NCI-H345 treated with DMSO at 0.1 percent for 48 hours (cell line): ENCODE data around the gene ARHGAP18.

Experiments
- DNase-seq: peaks from one replicate; lab custom pipeline; 2025; ENCODE audit not compliant: unreplicated experiment; lab: John Stamatoyannopoulos, UW

Gene ARHGAP18

DNA sequence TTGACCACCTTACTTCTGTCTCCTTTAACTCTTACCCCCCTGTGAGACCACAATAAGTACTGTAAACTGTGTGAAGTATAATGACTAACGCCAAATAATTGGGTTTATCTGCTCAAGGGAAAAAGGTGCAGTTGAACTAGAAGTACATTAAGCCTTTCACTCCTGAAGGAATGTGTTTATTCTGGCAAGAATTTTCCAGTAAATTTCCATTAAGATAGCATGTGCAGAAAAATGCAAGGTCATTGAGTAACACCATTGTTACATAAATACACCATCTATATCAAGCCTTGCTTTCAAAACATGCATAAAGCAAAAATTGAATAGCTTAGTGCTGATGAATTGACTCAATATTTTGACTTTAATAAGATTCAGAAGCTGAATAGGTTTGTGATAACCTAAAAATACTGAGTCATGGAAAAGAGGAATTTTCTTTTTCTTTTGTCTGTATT, 65.4 kb downstream of the ARHGAP18 start:
- no peak for DNase-seq

DNA sequence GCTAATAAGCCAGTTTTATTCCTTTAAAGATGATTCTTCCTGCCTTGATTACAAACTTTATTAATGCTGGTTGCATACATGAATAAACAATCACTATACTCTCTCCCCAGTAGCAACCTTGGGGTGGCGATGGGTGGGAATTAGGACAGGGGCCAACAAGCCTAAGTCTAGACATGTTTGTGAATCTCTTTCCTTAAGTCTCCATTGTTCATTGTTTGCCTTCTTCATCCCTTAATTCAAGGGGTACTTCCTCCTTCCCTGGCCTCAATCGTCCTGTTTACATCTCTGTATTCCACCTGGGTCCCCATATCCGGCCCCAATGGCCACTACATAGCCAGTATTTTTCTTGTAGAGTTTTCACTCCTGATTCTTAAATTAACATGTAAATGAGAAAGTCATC, 66.0 kb downstream of the ARHGAP18 start:
- DNase-seq = no peak

DNA sequence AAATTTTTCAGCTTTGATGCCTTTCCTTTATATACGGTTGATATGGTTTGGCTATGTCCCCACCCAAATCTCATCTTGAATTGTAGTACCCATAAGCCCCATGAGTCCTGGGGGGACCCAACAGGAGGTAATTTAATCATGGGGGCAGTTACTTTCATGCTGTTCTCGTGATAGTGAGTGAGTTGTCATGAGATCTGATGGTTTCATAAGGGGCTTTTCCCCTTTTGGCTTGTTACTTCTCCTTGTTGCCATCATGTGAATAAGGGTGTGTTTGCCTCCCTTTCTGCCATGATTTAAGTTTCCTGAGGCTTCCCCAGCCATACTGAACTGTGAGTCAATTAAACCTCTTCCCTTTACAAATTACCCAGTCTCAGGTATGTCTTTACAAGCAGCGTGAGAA, 66.8 kb downstream of the ARHGAP18 start:
- DNase-seq = no peak

DNA sequence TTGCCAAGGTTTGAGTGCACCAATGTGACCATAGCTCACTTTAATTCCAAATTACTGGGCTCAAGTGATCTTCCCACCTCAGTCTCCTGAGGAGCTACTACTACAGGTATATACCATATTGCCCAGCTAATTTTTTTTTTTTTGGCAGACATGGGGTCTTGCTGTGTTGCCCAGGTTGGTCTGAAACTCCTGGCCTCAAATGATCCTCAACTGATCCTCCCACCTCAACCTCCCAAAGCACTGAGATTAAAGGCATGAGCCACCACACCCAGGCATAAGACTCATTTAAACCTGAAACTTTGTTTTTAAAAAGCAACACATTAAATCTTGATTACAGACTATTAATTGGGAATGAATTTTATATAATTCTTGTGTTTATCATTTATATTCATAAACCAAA, 67.7 kb downstream of the ARHGAP18 start:
- DNase-seq = no peak

DNA sequence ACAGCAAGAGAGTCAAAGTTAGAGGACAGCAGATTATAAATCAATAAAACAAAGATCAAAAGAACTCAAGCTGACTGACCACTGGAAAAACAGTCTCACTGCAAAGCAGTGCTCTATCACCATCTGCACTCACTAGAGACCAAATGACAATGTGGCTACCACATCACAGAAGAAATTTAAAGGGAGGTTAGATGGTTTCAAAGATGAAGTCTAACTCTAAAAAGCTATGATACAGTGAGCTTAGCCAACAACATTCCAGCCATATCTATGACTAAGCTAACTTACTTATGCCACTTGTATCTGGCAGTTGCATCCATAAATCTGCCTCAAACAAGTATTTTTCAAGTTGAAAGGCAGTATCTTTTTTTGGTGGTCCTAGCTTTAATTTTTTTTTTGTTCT, 68.6 kb downstream of the ARHGAP18 start:
- no peak for DNase-seq

DNA sequence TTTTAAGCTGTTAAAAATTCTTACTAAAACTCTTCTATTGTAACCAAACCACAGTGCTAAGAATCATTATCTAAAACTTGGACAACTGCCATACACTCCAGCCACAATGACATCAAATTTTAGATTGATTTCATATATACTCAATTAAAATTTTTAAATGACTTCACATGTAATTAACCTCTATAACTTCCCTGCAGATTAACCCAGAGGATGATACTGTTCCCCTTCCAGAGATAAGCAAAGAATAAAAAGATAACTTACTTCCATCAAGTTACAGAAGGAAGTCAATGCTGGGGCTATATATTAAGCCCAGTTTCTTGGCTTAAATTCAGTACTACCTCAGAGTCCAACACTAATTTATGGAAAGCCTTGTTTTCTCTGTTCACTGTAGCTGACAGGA, 71.3 kb downstream of the ARHGAP18 start:
- no peak for DNase-seq

DNA sequence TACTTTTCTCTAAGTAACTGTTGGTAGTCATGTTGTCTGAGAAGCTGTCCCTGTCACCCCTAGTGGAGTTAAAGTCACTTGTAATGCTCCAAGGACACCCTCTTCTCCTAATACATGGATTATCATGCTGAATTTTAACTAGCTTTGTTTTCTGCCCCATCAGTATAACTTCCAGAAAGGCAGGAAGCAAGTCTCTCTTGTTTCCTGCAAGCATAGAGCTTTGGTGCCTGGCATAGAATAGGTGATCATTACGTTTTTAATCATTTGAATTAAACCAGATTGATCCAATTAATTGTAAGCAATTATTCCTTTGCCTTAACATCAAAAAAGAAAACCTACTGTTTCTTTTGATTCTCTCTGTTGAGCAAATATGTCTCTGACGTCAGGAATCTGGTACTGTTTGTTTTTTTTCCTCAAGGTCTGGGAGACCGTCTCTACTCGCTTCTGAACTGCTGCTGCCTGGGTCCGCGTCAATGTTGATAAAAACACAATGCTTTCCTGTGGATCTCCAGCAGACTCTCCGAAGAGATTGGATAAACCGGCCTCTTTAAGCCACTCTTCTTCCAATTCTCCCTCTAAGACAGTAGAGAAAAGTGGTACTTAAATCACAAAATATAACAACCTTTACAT, 71.8 kb downstream of the ARHGAP18 start:
- DNase-seq = no peak

DNA sequence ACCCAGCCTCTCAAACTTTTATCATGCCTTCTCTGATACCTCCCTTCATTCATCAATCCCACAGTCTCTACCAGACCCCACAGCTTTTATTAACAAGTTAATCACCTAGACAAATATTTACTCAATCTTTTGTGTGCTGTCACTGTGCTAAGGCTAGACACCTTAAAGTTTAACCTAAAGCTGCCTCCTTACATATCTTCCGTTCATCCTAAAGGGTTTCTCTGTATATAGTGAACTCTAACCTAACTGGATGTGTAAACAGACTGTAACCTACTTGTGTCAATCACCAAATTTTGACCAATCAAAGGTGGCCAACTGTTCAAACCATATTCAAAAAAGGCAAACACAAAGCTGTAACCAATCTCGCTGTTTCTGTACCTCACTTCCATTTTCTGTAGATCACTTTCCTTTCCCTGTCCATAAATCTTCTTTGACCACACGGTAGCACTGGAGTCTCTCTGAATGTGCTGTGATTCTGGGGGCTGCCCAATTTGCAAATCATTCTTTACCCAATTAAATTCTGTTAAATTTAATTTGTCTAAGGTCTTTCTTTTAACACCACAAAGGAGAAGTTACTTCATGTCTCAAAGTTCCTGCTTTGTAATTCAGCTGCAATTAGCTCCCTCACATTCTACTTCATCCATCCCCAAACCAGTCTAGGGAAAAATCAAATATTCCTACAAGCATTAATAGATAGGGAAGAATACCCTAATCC, 72.5 kb downstream of the ARHGAP18 start:
- no peak for DNase-seq

DNA sequence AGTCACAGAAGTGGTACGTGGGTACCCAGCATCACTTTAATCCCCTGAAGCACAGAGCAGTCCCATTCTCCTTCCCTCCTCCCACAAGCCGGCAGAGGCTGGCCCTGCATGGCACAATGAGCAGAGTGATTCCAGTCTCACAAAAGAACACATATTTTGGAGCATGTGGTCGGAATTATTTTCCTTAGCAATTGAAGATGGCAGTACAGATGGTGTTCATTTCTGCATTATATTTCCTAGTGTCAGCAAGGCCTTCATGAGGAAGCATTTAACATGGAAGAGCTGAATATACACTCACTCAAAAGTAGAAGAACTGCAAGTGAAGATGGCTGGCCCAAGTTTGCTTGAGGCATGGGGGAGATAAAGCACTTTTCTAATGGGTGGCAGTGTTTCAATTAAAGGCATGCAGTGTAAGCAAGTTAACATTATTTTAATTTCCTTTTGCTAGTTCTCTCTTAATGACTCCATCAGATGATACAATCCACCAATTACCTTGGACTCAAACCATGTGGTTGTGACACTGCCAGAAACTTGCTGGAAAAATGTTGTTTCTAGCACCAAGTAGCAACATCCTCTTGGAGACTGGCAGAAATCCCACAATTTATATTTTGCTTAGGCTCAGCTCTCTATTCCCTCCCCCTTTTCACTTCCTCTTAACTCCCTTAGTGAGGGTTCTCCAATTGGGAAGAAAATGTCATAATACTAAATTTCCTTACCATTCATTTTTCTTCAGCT, 74.4 kb downstream of the ARHGAP18 start:
- no peak for DNase-seq

DNA sequence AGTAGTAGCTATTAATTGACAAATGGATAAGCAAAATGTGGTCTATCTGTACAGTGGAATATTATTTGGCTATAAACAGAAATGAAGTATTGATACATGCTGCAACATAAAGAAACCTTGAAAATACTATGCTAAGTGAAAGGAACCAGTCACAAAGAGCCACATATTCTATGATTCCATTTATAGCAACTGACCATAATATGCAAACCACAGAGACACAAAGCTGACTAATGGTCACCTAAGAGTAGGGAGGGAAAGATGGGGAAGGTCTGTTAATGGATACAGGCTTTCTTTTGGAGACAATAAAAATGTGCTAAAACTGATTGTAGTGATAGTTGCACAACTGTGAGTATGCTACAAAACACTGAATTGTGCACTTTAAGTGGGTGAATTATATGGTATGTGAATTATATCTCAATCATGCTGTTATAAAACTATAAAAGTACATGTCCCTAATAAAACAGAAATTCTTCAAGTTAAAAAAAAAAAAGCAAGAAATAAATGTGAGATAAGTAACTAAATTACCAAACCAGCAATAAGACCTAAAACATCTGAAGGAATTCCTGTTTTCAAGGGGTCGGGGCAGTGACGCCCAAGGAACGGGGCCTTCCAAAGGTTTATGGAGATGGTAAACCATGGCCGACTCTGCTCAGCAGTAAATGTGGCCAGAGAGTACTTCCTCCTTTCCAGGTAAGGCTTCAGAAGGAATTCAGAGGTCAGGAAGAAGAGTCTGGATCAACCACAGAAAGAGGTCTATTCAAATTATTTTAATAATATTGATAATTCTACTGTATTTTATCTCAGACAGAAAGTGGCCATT, 75.4 kb downstream of the ARHGAP18 start:
- DNase-seq = no peak

DNA sequence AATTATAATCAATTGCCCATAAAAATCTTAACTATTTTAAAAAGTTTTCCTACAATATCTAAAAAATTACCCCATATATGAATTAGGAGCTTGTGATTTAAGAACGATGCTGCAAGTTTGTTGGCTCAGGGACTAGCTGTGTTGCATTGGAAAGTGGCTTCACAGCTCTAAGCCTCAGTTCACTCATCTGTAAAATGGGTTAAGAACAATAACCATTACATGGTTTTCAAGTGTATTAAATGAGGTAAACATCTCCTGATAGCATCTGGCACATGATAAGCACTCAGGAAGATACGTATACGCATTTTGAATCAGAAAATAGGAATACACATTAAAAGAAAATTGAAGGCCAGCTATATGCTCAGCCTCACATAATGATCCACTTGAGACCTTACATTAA, 76.4 kb downstream of the ARHGAP18 start:
- no peak for DNase-seq

DNA sequence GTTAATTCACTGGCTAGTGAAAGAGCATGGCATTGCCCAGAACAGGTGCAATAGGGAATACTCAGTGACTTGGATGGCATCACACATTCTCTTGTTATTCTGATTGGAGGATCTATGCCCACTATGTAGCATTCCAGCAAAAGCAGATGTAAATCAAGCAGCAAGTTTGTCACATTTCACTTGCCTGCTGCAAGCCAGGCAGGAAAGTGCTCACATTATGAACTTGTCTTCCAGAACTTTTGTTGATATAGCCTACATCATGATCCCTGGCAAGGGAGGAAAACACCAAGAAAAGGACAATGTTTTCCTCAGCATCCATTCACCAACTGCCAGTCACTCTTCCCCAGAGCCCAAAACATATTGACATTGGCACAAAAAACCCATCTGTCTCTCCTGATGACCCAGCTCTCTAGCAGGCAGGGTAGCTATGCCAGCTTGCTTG, 77.8 kb downstream of the ARHGAP18 start:
- DNase-seq = no peak

DNA sequence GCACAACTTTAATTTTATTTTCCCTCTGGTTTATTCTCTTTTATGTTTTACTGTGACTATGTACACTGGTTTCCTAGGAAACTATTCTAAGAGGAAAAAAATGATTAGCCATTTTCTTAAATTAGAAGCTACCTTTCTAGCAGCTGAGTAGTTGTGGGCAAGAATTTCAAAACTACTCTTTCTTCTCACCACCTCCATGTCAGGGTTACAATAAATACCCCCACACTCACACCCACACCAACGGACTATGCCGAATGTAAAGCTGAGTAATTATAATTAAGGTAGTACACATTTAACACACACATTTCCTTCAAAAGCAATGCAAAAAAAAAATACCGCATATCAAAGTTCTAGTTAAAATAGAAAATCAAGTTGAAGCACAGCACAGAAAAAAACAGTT, 78.9 kb downstream of the ARHGAP18 start:
- DNase-seq = no peak

DNA sequence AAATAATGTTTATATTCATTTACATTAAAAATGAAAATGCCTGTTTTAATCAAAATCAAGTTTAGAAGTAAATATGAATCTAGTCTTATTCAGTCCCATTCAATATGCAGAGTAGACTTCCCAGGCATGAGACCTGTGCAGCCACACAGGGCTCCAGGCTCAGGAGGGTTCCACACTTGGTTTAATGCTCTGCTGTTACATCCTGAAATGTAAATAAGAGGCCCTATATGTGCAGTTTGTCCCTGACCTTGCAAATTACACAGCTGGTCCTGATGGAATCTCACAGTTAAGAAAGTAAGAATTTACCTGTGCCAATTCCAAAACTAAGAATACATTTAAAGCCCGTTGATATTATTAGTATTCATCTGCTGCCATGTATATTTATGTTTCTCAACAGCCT, 79.4 kb downstream of the ARHGAP18 start:
- no peak for DNase-seq

DNA sequence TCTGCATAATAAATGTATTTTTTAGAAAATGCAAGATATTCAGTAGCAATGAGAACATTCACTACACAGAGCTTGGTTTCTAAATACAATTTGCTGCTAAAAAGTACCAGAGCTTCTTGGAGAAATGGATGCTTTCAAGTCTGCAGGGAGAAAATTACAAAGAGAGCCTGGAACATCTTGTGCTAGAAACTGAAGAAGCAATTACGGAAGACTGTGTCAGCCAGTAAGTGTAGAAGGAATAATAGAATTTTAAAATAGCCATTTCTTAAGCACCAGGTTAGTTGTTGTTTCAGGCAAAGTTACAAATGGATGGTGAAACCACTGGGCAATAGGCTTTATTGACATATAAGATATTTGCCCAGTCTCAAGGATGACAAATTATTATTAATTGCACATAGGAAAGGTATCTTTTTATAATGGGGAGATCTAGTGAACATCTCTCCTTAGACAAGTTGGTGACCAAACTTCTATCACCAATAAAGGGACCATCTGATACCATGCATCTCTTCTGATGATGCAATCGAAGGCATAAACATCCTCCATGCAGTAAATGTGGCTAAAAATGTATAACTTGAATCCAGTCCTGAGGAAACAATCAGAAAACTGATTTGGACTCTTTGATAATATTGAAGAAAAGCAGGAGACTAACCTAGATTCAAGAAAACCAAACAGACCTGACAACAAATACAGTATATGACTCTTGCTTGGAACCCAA, 81.7 kb downstream of the ARHGAP18 start:
- DNase-seq = no peak

DNA sequence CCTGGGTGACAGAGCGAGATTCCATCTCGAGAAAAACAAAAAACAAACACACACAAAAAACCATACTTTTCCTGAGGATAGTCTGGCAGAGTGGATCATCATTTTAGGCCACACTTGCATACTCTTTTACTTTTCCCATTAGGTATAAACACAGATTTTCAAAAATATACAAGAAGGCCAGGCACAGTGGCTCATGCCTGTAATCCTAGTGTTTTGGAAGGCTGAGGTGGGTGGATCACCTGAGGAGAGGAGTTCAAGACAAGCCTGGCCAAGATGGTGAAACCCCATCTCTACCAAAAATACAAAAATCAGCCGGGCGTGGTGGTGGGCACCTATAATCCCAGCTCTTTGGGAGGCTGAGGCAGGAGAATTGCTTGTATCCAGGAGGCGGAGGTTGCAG, 85.5 kb downstream of the ARHGAP18 start:
- no peak for DNase-seq

DNA sequence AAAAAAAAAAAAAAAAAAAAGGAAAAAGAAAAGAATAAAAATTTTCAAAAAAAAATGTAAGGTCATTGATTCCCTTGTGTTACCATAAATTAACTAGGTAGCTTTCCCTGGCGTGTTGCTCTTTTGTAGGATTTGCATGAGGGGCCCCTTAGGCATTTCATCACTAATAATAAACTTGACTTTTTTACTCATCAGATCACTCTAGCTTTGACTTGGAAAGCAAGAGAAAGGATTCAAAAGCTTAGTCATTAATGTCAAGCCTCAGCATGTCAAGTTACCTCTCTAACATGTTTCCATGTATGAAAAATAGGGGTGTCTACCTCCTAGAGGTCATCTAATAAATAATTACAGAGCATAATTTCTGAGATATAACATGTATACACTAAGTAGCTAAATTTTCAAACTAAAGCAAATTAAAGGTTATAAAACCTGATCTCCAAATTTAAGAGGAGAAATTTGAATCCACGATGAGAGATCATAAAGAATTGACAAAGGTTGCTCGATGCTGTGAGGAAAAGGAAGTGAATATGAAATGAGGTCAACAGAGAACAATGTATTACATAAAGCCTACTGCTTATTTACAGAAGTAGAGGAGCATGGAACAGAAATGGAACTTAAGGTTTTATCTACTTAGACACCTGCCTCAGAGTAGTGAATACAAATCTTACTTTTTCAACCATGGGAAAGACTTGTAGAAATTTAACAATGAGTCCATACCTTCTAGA, 86.8 kb downstream of the ARHGAP18 start:
- DNase-seq = no peak

DNA sequence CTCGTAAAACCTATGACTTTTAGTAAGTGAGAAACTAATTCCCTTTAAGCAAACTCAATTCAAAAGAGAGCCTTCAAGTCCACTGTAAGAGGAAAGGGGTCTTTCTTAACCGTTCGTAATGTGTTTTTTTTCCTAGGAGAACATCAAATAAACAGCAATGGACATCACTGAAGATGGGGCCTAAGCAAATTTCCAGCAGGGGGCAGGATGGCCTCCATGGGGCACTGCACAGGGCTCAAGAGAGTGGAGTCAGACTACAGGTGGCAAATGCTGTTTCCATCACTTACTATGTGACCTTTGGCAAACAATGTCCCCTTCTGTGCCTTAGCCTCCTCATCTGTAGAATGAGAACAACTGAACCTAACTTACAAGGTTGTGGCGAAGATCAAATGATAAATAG, 88.7 kb downstream of the ARHGAP18 start:
- no peak for DNase-seq

DNA sequence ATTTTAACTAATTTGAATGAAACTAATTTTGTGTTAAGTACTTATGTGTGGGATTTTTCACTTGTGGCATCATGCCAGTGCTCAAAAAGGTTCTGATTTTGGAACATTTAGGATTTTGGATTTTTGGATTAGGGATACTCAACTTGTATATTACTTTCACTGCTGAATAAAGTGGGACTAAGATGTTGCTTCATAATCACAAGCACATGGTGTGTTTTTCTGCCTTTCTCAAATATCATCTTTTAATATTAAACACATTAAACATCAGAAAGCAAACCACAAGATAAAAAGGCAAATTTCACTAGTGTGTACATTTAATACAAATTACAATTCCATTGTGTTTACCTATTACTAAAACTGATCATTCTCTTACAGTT, 89.8 kb downstream of the ARHGAP18 start:
- DNase-seq = no peak

DNA sequence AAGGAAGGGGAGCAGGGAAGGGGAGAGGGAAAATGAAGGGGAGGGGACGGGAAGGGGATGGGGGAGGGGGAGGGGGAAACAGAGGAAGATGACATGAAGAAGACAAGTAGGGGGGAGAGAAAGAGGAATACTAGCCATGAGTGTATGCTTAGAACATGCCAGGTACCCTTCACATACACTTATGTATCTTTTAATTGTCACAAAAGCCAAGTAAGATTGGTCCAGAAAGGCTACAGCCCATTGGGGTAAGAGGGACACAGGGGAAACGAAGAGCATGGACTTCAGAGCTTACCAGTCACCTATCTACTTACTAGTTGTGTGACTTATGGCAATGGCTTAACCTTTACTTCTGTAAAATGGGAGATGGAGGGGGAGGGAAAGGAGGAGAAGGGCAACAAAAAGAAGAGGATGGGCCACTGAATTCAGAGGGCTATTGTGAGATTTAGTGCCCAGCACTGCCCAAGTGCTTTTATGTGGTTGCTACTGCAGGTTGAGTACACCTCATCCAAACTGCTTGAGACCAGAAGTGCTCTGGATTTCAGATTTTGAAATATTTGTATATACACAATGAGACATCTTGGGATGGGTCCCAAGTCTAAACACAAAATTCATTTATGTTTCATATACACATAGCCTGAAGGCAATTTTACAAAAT, 90.3 kb downstream of the ARHGAP18 start:
- DNase-seq = no peak
